GM12878 (cell line): ENCODE results near the gene BLOC1S3. TPM values are rescaled to one million over a fixed set of nuclear protein-coding genes. Genes with fewer than 3 reads are reported as not detected.

Source experiments
- ATAC-seq: fragments of 200-7000 bp; cut with Tn5 transposase; 3 replicates; pipeline ENCODE4 v1.9.1; 2020; ENCODE audit warnings: mild to moderate bottlenecking, moderate library complexity
- BruUV-seq: library from RNA; stranded (reverse); fragments of 400-500 nt; replicated peaks from 2 replicates; lab custom pipeline; 2021; lab: Mats Ljungman, UMichigan
- CTCF ChIA-PET: fragments of 300-600 bp; sonication (Branson Sonifier 250); formaldehyde crosslinking; extraction: SDS; loops from one replicate; lab custom pipeline; 2021; ENCODE audit warnings: inconsistent platforms; lab: Yijun Ruan, JAX
- POLR2A ChIA-PET: fragments of 350-600 bp; formaldehyde crosslinking; extraction: SDS; loops from one replicate; lab custom pipeline; 2021; ENCODE audit warnings: inconsistent platforms; lab: Charles Lee
- RAD21 ChIA-PET: fragments of 300-600 bp; sonication (Branson Sonifier 250); formaldehyde crosslinking; loops from one replicate; lab custom pipeline; 2023; ENCODE audit warnings: antibody characterized with exemption; ENCODE audit not compliant: unreplicated experiment; lab: Charles Lee
- SMC1A ChIA-PET: fragments of 300-600 bp; sonication (Branson Sonifier 250); formaldehyde crosslinking; loops from one replicate; lab custom pipeline; 2023; ENCODE audit not compliant: unreplicated experiment, uncharacterized antibody; lab: Charles Lee
- DNase-seq: peaks from one replicate; pipeline ENCODE4 v3.0.0-alpha.2; 2011; ENCODE audit warnings: low read depth, low spot score
- FAIRE-seq: peaks from 3 replicates; lab custom pipeline; 2011; peaks lifted over from hg19 to GRCh38; lab: Jason Lieb, UNC
- H2AFZ ChIP-seq: 2 replicates; pipeline ENCODE4 v1.6.0; 2011; ENCODE audit warnings: low read depth, low read length, control low read depth; ENCODE audit not compliant: control insufficient read depth
- H3K27ac ChIP-seq: 2 replicates; pipeline ENCODE4 v1.5.1; 2011; ENCODE audit warnings: control low read depth; ENCODE audit not compliant: control insufficient read depth, insufficient read depth
- H3K27me3 ChIP-seq, 2 experiments: replicated peaks in 1 of 2; 2 replicates each; pipeline versions ENCODE4 v1.6.0 to v1.6.1; 2011; ENCODE audit warnings: low read length in 1 of 2; ENCODE audit not compliant: control insufficient read depth in 2 of 2, insufficient read depth in 2 of 2
- H3K36me3 ChIP-seq, 2 experiments: 2 replicates each; pipeline ENCODE4 v1.5.1; 2011; ENCODE audit warnings: low read length in 1 of 2; ENCODE audit not compliant: control insufficient read depth in 2 of 2, insufficient read depth in 2 of 2
- H3K4me1 ChIP-seq: 2 replicates; pipeline ENCODE4 v1.6.1; 2011; ENCODE audit warnings: mild to moderate bottlenecking, low read length, moderate library complexity, mixed read lengths; ENCODE audit not compliant: control insufficient read depth, insufficient read depth
- H3K4me2 ChIP-seq: 2 replicates; pipeline ENCODE4 v1.6.0; 2011; ENCODE audit warnings: control low read depth; ENCODE audit not compliant: control insufficient read depth, insufficient read depth
- H3K4me3 ChIP-seq: fragments of 200-600 bp; sonication (generic); 2 replicates; pipeline ENCODE4 v1.5.1; 2016
- H3K79me2 ChIP-seq: 2 replicates; pipeline ENCODE4 v1.6.0; 2011; ENCODE audit warnings: low read length; ENCODE audit not compliant: control insufficient read depth, insufficient read depth
- H3K9ac ChIP-seq: 2 replicates; pipeline ENCODE4 v1.8.0; 2011; ENCODE audit warnings: low read length, control low read depth, mixed read lengths; ENCODE audit not compliant: control insufficient read depth, insufficient read depth
- H3K9me3 ChIP-seq: replicated peaks from 3 replicates; pipeline ENCODE4 v1.5.1; 2011; ENCODE audit warnings: mild to moderate bottlenecking, low read length; ENCODE audit not compliant: control insufficient read depth, insufficient read depth
- H4K20me1 ChIP-seq: 2 replicates; pipeline ENCODE4 v1.6.0; 2011; ENCODE audit not compliant: control insufficient read depth, insufficient read depth
- CBX5 ChIP-seq: sonication (generic); IDR thresholded peaks from 2 replicates; pipeline ENCODE4 v1.6.1; 2016; ENCODE audit warnings: low read depth, moderate library complexity, mild to moderate bottlenecking, inconsistent platforms
- CREB1 ChIP-seq: IDR thresholded peaks from 2 replicates; pipeline ENCODE4 v1.6.1; 2012; ENCODE audit warnings: low read depth, mild to moderate bottlenecking, inconsistent platforms
- ESRRA ChIP-seq: IDR thresholded peaks from 2 replicates; pipeline ENCODE4 v1.6.1; 2012; ENCODE audit warnings: mild to moderate bottlenecking, low read length, improper control_type of control experiment
- HCFC1 ChIP-seq: fragments of 150-350 bp; IDR thresholded peaks from 2 replicates; pipeline ENCODE4 v1.6.1; 2014; ENCODE audit warnings: low read length
- JUNB ChIP-seq: IDR thresholded peaks from 2 replicates; pipeline ENCODE4 v1.6.1; 2016; ENCODE audit warnings: antibody characterized with exemption, mild to moderate bottlenecking
- MEF2B ChIP-seq: fragments of 450-650 bp; IDR thresholded peaks from 2 replicates; pipeline ENCODE4 v1.6.1; 2018; ENCODE audit warnings: mild to moderate bottlenecking, moderate library complexity; ENCODE audit not compliant: partially characterized antibody, poor library complexity, severe bottlenecking
- MXI1 ChIP-seq: fragments of 150-350 bp; IDR thresholded peaks from 2 replicates; pipeline ENCODE4 v1.6.1; 2011; ENCODE audit warnings: low read depth, mild to moderate bottlenecking, inconsistent platforms, low read length, improper control_type of control experiment
- SIN3A ChIP-seq: IDR thresholded peaks from 2 replicates; pipeline ENCODE4 v1.6.1; 2012; ENCODE audit warnings: low read depth, low read length, improper control_type of control experiment
- SP1 ChIP-seq: IDR thresholded peaks from one replicate; pipeline ENCODE4 v1.6.1; 2011; ENCODE audit warnings: low read depth, low read length
- ZSCAN29 ChIP-seq: fragments of 450-650 bp; IDR thresholded peaks from 2 replicates; pipeline ENCODE4 v1.6.1; 2017; ENCODE audit warnings: mild to moderate bottlenecking, moderate library complexity
- WGBS: methylation state at CpG from one replicate; pipeline ENCODE4 v1.1.6; 2016; ENCODE audit warnings: low lambda C conversion rate; ENCODE audit not compliant: insufficient replicate concordance, insufficient coverage; ENCODE audit errors: missing lambda C conversion rate; 5-methylcytosine and 5-hydroxymethylcytosine counted together
- in situ Hi-C: fragments of 300-500 bp; cut with MboI; formaldehyde crosslinking; loops from 9 replicates; pipeline ENCODE4 v1.14.3; 2018; ENCODE audit warnings: mixed read lengths
- intact Hi-C: fragments of 100-400 bp; cut with micrococcal nuclease; formaldehyde crosslinking; loops from one replicate; pipeline ENCODE4 v1.14.2; 2022; ENCODE audit not compliant: unreplicated experiment
- polyA plus RNA-seq, 11 experiments: library from polyadenylated mRNA; depleted of rRNA in 4 of 11; unstranded in 6 of 11; stranded (reverse) in 5 of 11; fragments of >200 nt; fragmentation: Nextera tagmentation in 4 of 11; fragmentation: Illumina TruSeq in 1 of 11; extraction: Ambion mirVana in 4 of 11; extraction: Trizol in 1 of 11; gene quantifications; 1 replicate in 1 of 11; 2 replicates in 10 of 11; pipeline versions ENCODE4 v1.2.1 to v1.2.3, GENCODE V29; 2011 to 2016; ENCODE audit warnings: inconsistent platforms in 2 of 11, missing spikeins in 2 of 11, low read depth in 1 of 11
- total RNA-seq, 4 experiments: library from RNA; depleted of rRNA in 3 of 4; stranded (reverse); fragments of >200 nt in 3 of 4; fragmentation: Illumina TruSeq in 1 of 4; extraction: Trizol in 1 of 4; gene quantifications; 2 replicates each; pipeline versions ENCODE4 v1.2.1 to v1.2.3, GENCODE V29; 2013 to 2021
- TF ChIP-seq, protein P1 (sequence below): fragments of 450-650 bp; IDR thresholded peaks from 2 replicates; pipeline ENCODE4 v1.6.1; 2018; ENCODE audit warnings: mild to moderate bottlenecking, low read depth, moderate library complexity; ENCODE audit not compliant: partially characterized antibody
- TF ChIP-seq, protein P2 (sequence below): fragments of 450-650 bp; formaldehyde crosslinking; IDR thresholded peaks from 2 replicates; pipeline ENCODE4 v1.4.0; 2022; ENCODE audit warnings: mild to moderate bottlenecking, moderate library complexity
- TF ChIP-seq, protein P3 (sequence below): fragments of 450-650 bp; IDR thresholded peaks from 2 replicates; pipeline ENCODE4 v1.6.1; 2018; ENCODE audit warnings: borderline replicate concordance, mild to moderate bottlenecking; ENCODE audit not compliant: partially characterized antibody

The BLOC1S3 gene
- total and polyA plus RNA-seq, 10 of the 15 experiments (the other 5 are each of a cell fraction or from before 2014, with no cell fraction given) = 3.6 to 18.3 (median 10.4) TPM

DNA sequence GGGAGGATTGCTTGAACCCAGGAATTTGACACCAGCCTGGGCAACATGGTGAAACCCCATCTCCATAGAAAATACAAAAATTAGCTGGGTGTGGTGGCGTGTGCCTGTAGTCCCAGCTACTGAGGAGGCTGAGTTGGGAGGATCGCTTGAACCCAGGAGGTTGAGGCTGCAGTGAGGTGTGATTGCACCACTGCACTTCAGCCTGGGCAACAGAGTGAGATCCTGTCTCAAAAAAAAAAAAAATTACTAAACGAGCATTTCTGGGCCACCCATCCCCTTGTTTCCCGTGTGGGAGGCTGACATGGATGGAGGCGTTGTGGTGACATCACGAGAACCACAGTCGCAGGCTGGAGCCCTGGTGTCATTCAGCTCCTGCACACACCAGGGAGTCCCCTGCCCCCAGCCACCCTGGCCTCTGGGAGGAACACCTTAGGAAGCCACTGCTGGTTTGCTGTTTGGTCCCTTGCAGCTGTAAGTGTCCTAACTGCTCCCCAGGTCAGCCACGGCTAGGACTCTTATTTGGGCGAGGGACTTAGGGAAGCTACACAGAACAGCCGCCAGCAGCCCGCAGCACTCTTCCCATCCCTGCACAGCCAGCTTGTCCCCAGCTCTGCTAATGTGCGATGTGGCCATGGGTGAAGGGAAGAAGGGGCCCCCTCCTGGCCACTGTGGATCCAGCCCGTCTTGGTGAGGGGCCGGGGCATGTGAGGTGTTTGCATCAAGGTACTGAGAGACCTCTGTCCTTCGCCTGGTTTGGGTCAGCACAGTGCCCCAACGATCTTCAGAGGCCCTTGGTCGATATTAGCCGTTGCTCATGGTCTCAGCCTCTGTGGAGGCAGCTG is 30.5 kb upstream of the BLOC1S3 start:
- no peak overlapping the region for H3K4me3 ChIP-seq
- H3K9ac ChIP-seq = no peak overlapping the region
- H3K27me3 ChIP-seq = peaks cover 4 to 6% of the 10 kb centered on the region in 2 experiments; a peak in 3 of 4 replicates
- H3K36me3 ChIP-seq = peaks cover 0 to 17% of the 10 kb centered on the region in 2 experiments; a peak in 3 of 4 replicates
- no peak for ATAC-seq
- H3K27ac ChIP-seq = no peak overlapping the region
- H3K79me2 ChIP-seq = no peaks in the 10 kb centered on the region
- no peak for TF ChIP-seq ESRRA
- no peak for TF ChIP-seq MXI1
- no peak for TF ChIP-seq CREB1
- no peak for TF ChIP-seq CBX5
- no peak for TF ChIP-seq SIN3A
- TF ChIP-seq HCFC1 = no peak
- TF ChIP-seq ZSCAN29 = no peak
- no peak for TF ChIP-seq MEF2B
- TF ChIP-seq, protein P1, sequence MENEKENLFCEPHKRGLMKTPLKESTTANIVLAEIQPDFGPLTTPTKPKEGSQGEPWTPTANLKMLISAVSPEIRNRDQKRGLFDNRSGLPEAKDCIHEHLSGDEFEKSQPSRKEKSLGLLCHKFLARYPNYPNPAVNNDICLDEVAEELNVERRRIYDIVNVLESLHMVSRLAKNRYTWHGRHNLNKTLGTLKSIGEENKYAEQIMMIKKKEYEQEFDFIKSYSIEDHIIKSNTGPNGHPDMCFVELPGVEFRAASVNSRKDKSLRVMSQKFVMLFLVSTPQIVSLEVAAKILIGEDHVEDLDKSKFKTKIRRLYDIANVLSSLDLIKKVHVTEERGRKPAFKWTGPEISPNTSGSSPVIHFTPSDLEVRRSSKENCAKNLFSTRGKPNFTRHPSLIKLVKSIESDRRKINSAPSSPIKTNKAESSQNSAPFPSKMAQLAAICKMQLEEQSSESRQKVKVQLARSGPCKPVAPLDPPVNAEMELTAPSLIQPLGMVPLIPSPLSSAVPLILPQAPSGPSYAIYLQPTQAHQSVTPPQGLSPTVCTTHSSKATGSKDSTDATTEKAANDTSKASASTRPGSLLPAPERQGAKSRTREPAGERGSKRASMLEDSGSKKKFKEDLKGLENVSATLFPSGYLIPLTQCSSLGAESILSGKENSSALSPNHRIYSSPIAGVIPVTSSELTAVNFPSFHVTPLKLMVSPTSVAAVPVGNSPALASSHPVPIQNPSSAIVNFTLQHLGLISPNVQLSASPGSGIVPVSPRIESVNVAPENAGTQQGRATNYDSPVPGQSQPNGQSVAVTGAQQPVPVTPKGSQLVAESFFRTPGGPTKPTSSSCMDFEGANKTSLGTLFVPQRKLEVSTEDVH = no peak
- TF ChIP-seq JUNB = no peak
- no peak for TF ChIP-seq SP1
- TF ChIP-seq, protein P2, sequence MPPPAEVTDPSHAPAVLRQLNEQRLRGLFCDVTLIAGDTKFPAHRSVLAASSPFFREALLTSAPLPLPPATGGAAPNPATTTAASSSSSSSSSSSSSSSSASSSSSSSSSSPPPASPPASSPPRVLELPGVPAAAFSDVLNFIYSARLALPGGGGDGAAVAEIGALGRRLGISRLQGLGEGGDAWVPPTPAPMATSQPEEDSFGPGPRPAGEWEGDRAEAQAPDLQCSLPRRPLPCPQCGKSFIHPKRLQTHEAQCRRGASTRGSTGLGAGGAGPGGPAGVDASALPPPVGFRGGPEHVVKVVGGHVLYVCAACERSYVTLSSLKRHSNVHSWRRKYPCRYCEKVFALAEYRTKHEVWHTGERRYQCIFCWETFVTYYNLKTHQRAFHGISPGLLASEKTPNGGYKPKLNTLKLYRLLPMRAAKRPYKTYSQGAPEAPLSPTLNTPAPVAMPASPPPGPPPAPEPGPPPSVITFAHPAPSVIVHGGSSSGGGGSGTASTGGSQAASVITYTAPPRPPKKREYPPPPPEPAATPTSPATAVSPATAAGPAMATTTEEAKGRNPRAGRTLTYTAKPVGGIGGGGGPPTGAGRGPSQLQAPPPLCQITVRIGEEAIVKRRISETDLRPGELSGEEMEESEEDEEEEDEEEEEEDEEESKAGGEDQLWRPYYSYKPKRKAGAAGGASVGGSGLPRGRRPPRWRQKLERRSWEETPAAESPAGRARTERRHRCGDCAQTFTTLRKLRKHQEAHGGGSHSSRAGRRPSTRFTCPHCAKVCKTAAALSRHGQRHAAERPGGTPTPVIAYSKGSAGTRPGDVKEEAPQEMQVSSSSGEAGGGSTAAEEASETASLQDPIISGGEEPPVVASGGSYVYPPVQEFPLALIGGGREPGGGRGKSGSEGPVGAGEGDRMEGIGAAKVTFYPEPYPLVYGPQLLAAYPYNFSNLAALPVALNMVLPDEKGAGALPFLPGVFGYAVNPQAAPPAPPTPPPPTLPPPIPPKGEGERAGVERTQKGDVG (CRISPR knock-in tag) = no peak
- TF ChIP-seq, protein P3, sequence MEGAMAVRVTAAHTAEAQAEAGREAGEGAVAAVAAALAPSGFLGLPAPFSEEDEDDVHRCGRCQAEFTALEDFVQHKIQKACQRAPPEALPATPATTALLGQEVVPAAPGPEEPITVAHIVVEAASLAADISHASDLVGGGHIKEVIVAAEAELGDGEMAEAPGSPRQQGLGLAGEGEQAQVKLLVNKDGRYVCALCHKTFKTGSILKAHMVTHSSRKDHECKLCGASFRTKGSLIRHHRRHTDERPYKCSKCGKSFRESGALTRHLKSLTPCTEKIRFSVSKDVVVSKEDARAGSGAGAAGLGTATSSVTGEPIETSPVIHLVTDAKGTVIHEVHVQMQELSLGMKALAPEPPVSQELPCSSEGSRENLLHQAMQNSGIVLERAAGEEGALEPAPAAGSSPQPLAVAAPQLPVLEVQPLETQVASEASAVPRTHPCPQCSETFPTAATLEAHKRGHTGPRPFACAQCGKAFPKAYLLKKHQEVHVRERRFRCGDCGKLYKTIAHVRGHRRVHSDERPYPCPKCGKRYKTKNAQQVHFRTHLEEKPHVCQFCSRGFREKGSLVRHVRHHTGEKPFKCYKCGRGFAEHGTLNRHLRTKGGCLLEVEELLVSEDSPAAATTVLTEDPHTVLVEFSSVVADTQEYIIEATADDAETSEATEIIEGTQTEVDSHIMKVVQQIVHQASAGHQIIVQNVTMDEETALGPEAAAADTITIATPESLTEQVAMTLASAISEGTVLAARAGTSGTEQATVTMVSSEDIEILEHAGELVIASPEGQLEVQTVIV = no peak
- no TSS peak for BruUV-seq
- H3K4me2 ChIP-seq = no peak overlapping the region
- no peak for FAIRE-seq
- no peaks in the 10 kb centered on the region for H4K20me1 ChIP-seq
- ChIA-PET POLR2A (no interaction called here), RAD21 (no interaction called here), SMC1A (interaction anchor here (0.8 kb wide), 1 partner anchor 31 kb away, joined by 3 read pairs; no protein-coding TSS in a partner anchor), CTCF (interaction anchor here (0.6 to 1.6 kb wide), 3 partner anchors 9 to 39 kb away, joined by 3 read pairs; no protein-coding TSS in a partner anchor)
- no peaks in the 10 kb centered on the region; the same call in 2 of the 3 replicates for H3K9me3 ChIP-seq
- peaks cover 6% of the 10 kb centered on the region for H3K4me1 ChIP-seq
- intact Hi-C loops (no loop called here), in situ Hi-C loops (no loop called here)
- WGBS = 87% methylated on average over 18 of the region's 18 CpGs
- DNase-seq = no peak
- no peak overlapping the region for H2AFZ ChIP-seq
